ENCODE data around the gene FGF14. TPM values are rescaled to one million over a fixed set of nuclear protein-coding genes. Genes with fewer than 3 reads are reported as not detected.

The FGF14 gene
- total RNA-seq, 1 experiment from 2014 or later, result 0.22 TPM

DNA sequence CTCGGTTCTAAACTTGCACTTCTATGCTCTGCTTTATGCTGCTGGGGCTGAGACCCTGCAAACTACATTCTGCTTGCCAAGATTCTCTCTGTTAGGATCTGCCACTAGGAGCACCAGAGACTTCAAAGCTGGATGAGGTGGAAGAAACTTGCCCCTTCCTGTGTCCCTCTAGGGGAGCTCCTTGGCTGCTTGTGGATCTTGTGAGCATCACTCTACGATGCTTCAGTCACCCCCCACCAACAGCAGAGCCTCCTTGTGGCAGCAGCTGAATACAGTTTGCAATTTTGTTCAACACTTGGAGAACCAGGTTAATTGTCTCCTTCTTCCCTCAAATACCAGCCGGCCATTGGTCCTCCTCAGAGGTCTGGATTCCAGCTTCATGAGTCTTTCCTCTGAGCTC is 310.6 kb downstream of the FGF14 start:
- Histone ChIP-seq H3K27me3 (ENCODE audit: insufficient read depth, low read length) (no peaks in the 10 kb centered on the region), H3K56ac (ENCODE audit: insufficient read length, low read depth, low read length) (no peak overlapping the region), H2BK15ac (ENCODE audit: low read depth, low read length) (no peak overlapping the region), H3K4me1 (ENCODE audit: insufficient read depth, low read length) (no peaks in the 10 kb centered on the region), H2BK12ac (ENCODE audit: insufficient read length, low read depth, low read length) (no peak overlapping the region), H4K8ac (replicated peaks; ENCODE audit: insufficient read length, low read depth, low read length) (no peak overlapping the region), H3K23ac (ENCODE audit: insufficient read length, low read depth, low read length) (no peak overlapping the region), H4K20me1 (ENCODE audit: control insufficient read depth, insufficient read depth, insufficient read length) (no peaks in the 10 kb centered on the region), H3K23me2 (ENCODE audit: insufficient read length, low read depth, low read length, poor library complexity, severe bottlenecking) (no peaks in the 10 kb centered on the region), H3K14ac (ENCODE audit: insufficient read depth, low read length) (no peak overlapping the region), H3K9me3 (ENCODE audit: control insufficient read depth, low read depth, low read length) (no peaks in the 10 kb centered on the region), H3K18ac (ENCODE audit: insufficient read length, low read depth, low read length) (no peak overlapping the region), H3K4ac (ENCODE audit: low read depth, low read length) (no peak overlapping the region), H3K79me1 (ENCODE audit: insufficient read depth, low read depth, low read length, poor library complexity, severe bottlenecking) (no peaks in the 10 kb centered on the region), H2AFZ (ENCODE audit: low read length) (no peak overlapping the region), H3K9ac (ENCODE audit: extremely low read depth, insufficient read length, low read length) (no peak overlapping the region), H4K91ac (ENCODE audit: insufficient read length, low read depth, low read length) (no peak overlapping the region), H2BK5ac (ENCODE audit: insufficient read length, low read length) (no peak overlapping the region), H3T11ph (ENCODE audit: low read length) (no peak overlapping the region), H3K27ac (ENCODE audit: insufficient read length, low read depth, low read length) (no peak overlapping the region), H2BK120ac (ENCODE audit: low read depth, low read length, poor library complexity, severe bottlenecking) (no peak overlapping the region), H2BK20ac (ENCODE audit: low read depth, low read length, poor library complexity, severe bottlenecking) (no peak overlapping the region), H2AK5ac (ENCODE audit: insufficient read length, low read length) (no peak overlapping the region), H3K4me2 (ENCODE audit: insufficient read depth, insufficient read length, low read length) (no peak overlapping the region), H3K79me2 (ENCODE audit: insufficient read depth, low read length) (no peaks in the 10 kb centered on the region), H4K5ac (ENCODE audit: insufficient read length, low read depth, low read length) (no peak overlapping the region)
- H3K27me3 Mint-ChIP-seq (ENCODE audit: low read depth), result no peaks in the 10 kb centered on the region; the same call in 1 of the 2 replicates
- H3K27ac Mint-ChIP-seq, result no peak overlapping the region
- TF ChIP-seq, protein P1, sequence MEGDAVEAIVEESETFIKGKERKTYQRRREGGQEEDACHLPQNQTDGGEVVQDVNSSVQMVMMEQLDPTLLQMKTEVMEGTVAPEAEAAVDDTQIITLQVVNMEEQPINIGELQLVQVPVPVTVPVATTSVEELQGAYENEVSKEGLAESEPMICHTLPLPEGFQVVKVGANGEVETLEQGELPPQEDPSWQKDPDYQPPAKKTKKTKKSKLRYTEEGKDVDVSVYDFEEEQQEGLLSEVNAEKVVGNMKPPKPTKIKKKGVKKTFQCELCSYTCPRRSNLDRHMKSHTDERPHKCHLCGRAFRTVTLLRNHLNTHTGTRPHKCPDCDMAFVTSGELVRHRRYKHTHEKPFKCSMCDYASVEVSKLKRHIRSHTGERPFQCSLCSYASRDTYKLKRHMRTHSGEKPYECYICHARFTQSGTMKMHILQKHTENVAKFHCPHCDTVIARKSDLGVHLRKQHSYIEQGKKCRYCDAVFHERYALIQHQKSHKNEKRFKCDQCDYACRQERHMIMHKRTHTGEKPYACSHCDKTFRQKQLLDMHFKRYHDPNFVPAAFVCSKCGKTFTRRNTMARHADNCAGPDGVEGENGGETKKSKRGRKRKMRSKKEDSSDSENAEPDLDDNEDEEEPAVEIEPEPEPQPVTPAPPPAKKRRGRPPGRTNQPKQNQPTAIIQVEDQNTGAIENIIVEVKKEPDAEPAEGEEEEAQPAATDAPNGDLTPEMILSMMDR (conservative IDR thresholded peaks at IDR 0.05), result peak; percentile 75
- H3K9me3 Mint-ChIP-seq, result no peaks in the 10 kb centered on the region
- DNase-seq, result peak; percentile 89
- H3K4me3 Mint-ChIP-seq, result no peak overlapping the region
- WGBS (ENCODE audit: extremely low coverage, insufficient read length, low lambda C conversion rate), result no CpG with 5 or more reads among the region's 3 CpGs
- no peaks in the 10 kb centered on the region for H3K36me3 Mint-ChIP-seq (ENCODE audit: insufficient read depth in 1 of 3, low read depth in 3 of 3)
- H3K4me1 Mint-ChIP-seq, result no peaks in the 10 kb centered on the region

All from H9 (cell line).